ENCODE data around the gene STAB2. TPM values are rescaled to one million over a fixed set of nuclear protein-coding genes. Genes with fewer than 3 reads are reported as not detected.

The STAB2 gene
- polyA plus RNA-seq, 2 donors = 0.02 to 0.09 TPM

DNA sequence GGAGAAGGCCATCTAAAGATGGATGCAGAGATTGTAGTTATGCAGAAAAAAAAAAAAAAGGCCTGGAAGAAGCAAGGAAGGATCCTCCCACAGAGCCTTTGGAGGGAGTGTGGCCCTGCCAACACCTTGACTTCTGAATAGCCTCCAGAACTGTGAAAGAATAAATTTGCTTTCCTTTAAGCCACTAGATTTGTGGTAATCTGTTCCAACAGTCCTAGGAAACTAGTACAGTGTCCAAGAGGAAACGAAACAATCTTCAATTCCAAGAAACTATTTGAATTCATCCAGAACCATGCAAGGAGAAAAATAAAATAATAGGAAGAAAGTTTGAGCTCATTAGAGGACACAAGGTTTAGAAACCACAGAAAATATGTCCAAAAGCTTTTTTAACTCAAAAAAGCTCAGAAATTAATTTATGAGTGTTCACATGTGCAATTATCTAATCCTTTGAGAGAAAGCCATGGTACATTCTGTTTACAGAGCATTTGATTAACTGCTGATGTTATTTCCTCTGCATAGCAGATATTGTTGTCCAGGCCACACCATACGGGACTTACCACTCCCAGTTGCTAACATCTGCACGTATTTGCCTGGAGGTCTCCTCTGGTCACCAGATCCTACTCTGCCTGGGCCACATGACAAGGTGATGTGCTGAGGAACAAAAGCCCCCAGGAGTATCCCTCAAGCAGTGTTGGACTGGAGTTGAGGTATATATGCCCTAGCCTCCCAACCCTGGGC, 30.0 kb upstream of the STAB2 start:
- H3K4me1 ChIP-seq (ENCODE audit: control insufficient read depth in 2 of 2, insufficient read depth in 2 of 2, low read length in 1 of 2) = no peaks in the 10 kb centered on the region
- H3K4me3 ChIP-seq (ENCODE audit: low read depth in 1 of 2, low read length in 2 of 2) = no peak overlapping the region
- no peaks in the 10 kb centered on the region for H3K9me3 ChIP-seq (ENCODE audit: control insufficient read depth in 2 of 2, insufficient read depth in 1 of 2, low read depth in 1 of 2, low read length in 1 of 2)
- WGBS, 2 donors = 35 to 47% methylated on average over 3 of the region's 3 CpGs
- H3K36me3 ChIP-seq (ENCODE audit: control insufficient read depth in 2 of 2, insufficient read depth in 2 of 2, low read length in 1 of 2) = no peaks in the 10 kb centered on the region
- H3K27ac ChIP-seq (ENCODE audit: low read depth in 2 of 2, low read length in 1 of 2) = no peak overlapping the region
- no peaks in the 10 kb centered on the region for H3K27me3 ChIP-seq (ENCODE audit: control insufficient read depth in 1 of 2, insufficient read depth in 2 of 2, low read length in 2 of 2)

DNA sequence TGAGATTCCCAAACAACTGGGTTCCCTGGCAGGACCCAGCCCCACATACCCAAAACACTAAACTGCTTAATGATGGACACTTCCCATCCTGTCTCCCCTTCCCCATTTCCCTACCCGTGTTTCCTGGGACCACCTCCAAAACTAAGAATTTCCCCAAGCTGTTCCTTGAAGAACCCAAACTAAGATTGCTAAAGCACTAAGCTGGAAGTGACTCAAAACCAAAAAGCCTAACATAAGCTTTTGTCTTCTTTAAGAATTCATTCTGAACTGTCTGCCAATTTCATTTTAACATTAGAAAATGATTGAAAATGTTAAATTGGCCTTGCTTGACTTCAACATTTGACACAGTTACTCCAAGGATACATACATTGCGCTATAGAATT, 29.5 kb upstream of the STAB2 start:
- Histone ChIP-seq H3K9me3 (ENCODE audit: control insufficient read depth in 2 of 2, insufficient read depth in 1 of 2, low read depth in 1 of 2, low read length in 1 of 2) (no peaks in the 10 kb centered on the region), H3K27ac (ENCODE audit: low read depth in 2 of 2, low read length in 1 of 2) (no peak overlapping the region), H3K36me3 (ENCODE audit: control insufficient read depth in 2 of 2, insufficient read depth in 2 of 2, low read length in 1 of 2) (no peaks in the 10 kb centered on the region), H3K4me3 (ENCODE audit: low read depth in 1 of 2, low read length in 2 of 2) (no peak overlapping the region), H3K4me1 (ENCODE audit: control insufficient read depth in 2 of 2, insufficient read depth in 2 of 2, low read length in 1 of 2) (no peaks in the 10 kb centered on the region), H3K27me3 (ENCODE audit: control insufficient read depth in 1 of 2, insufficient read depth in 2 of 2, low read length in 2 of 2) (no peaks in the 10 kb centered on the region)
- WGBS, 2 donors = 63 to 76% methylated on average over 2 of the region's 2 CpGs

DNA sequence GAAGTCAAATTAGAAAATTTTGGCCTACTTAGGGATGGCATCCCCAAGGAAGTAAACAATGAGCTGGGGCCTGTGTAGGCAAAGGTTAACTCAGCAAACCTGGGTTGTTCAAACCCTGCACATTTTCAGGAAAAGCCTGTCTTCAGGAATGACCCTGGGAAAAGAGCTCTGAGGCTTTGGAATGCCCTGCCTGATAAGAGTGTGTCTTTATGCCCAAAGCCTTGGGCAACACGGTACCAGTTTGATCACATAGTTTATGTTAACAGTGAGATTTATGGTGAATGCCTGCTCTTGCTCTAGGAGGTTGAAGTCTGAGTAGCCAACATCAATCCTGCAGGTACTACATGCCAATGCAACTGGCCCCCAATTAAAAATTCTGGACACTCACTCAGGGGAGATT, 28.2 kb upstream of the STAB2 start:
- Histone ChIP-seq H3K27me3 (ENCODE audit: control insufficient read depth in 1 of 2, insufficient read depth in 2 of 2, low read length in 2 of 2) (no peaks in the 10 kb centered on the region), H3K4me1 (ENCODE audit: control insufficient read depth in 2 of 2, insufficient read depth in 2 of 2, low read length in 1 of 2) (no peaks in the 10 kb centered on the region), H3K27ac (ENCODE audit: low read depth in 2 of 2, low read length in 1 of 2) (no peak overlapping the region), H3K9me3 (ENCODE audit: control insufficient read depth in 2 of 2, insufficient read depth in 1 of 2, low read depth in 1 of 2, low read length in 1 of 2) (no peaks in the 10 kb centered on the region), H3K4me3 (ENCODE audit: low read depth in 1 of 2, low read length in 2 of 2) (no peak overlapping the region), H3K36me3 (ENCODE audit: control insufficient read depth in 2 of 2, insufficient read depth in 2 of 2, low read length in 1 of 2) (no peaks in the 10 kb centered on the region)
- WGBS, 2 donors = 48 to 54% methylated on average over 1 of the region's 1 CpG

DNA sequence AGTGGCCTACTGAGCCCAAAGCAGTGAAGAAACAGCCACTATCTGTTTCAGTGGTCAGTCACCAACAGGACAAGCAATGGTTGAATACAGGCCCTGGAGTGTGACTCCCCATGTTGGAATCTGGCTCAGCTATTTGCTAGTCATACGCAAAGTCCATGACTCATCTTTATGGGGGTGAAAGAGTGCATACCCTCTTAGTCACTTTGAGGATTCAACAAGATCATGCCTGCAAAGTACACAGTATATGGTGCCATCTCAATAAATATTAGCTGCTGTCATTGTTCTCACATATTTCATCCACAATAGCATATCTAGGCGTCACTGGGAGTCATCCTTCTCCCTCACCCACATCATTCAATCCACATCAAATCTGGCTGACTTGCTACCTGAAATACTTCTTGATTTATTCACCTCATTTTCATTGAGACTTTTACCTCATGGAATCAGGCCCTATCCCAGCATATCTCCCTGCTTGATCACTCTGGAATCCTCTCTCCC, 26.4 kb upstream of the STAB2 start:
- Histone ChIP-seq H3K36me3 (ENCODE audit: control insufficient read depth in 2 of 2, insufficient read depth in 2 of 2, low read length in 1 of 2) (no peaks in the 10 kb centered on the region), H3K27ac (ENCODE audit: low read depth in 2 of 2, low read length in 1 of 2) (no peak overlapping the region), H3K27me3 (ENCODE audit: control insufficient read depth in 1 of 2, insufficient read depth in 2 of 2, low read length in 2 of 2) (no peaks in the 10 kb centered on the region), H3K4me1 (ENCODE audit: control insufficient read depth in 2 of 2, insufficient read depth in 2 of 2, low read length in 1 of 2) (no peaks in the 10 kb centered on the region), H3K9me3 (ENCODE audit: control insufficient read depth in 2 of 2, insufficient read depth in 1 of 2, low read depth in 1 of 2, low read length in 1 of 2) (peaks cover 0 to 4% of the 10 kb centered on the region in 2 donors), H3K4me3 (ENCODE audit: low read depth in 1 of 2, low read length in 2 of 2) (no peak overlapping the region)
- WGBS, 2 donors = 42 to 68% methylated on average over 2 of the region's 2 CpGs

DNA sequence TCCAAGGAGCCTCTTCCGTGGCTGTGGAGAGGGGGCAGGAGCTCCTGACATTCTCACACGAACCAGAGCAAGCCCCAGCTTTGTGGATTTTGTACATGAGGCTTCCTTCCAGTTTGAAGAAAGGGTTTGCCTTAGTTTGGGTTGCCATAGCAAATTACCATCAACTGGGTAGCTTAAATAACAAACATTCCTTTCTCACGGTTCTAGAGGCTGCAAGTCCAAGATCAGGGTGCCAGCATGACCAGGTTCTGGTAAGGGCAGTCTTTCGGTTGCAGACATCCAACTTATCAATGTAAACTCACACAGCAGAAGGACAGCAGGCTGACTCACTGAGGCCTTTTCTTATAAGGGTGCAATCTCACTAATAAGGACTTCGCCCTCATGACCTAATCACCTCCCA, 25.9 kb upstream of the STAB2 start:
- WGBS, 2 donors = 55 to 56% methylated on average over 5 of the region's 5 CpGs
- no peak overlapping the region for H3K27ac ChIP-seq (ENCODE audit: low read depth in 2 of 2, low read length in 1 of 2)
- peaks cover 0 to 4% of the 10 kb centered on the region in 2 donors for H3K9me3 ChIP-seq (ENCODE audit: control insufficient read depth in 2 of 2, insufficient read depth in 1 of 2, low read depth in 1 of 2, low read length in 1 of 2)
- no peak overlapping the region for H3K4me3 ChIP-seq (ENCODE audit: low read depth in 1 of 2, low read length in 2 of 2)
- no peaks in the 10 kb centered on the region for H3K27me3 ChIP-seq (ENCODE audit: control insufficient read depth in 1 of 2, insufficient read depth in 2 of 2, low read length in 2 of 2)
- no peaks in the 10 kb centered on the region for H3K4me1 ChIP-seq (ENCODE audit: control insufficient read depth in 2 of 2, insufficient read depth in 2 of 2, low read length in 1 of 2)
- no peaks in the 10 kb centered on the region for H3K36me3 ChIP-seq (ENCODE audit: control insufficient read depth in 2 of 2, insufficient read depth in 2 of 2, low read length in 1 of 2)

DNA sequence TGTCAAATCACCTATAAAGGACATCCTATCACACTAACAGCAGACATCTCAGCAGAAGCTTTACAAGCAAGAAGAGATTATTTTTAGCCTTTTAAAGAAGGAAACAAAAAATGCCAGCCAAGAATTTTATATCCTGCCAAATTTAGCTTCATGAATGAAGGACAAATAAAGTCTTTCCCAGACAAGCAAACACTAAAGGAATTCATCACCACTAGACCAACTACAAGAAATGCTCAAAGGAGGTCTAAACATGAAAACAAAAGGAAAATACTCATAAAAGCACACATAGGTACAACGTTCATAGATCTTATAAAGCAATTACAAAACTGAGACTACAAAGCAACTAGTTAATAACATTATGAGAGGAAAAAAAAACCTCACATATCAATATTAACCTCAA, 20.7 kb upstream of the STAB2 start:
- Histone ChIP-seq H3K27ac (ENCODE audit: low read depth in 2 of 2, low read length in 1 of 2) (no peak overlapping the region), H3K4me3 (ENCODE audit: low read depth in 1 of 2, low read length in 2 of 2) (no peak overlapping the region), H3K27me3 (ENCODE audit: control insufficient read depth in 1 of 2, insufficient read depth in 2 of 2, low read length in 2 of 2) (no peaks in the 10 kb centered on the region), H3K4me1 (ENCODE audit: control insufficient read depth in 2 of 2, insufficient read depth in 2 of 2, low read length in 1 of 2) (no peaks in the 10 kb centered on the region), H3K36me3 (ENCODE audit: control insufficient read depth in 2 of 2, insufficient read depth in 2 of 2, low read length in 1 of 2) (no peaks in the 10 kb centered on the region), H3K9me3 (ENCODE audit: control insufficient read depth in 2 of 2, insufficient read depth in 1 of 2, low read depth in 1 of 2, low read length in 1 of 2) (peaks cover 0 to 4% of the 10 kb centered on the region in 2 donors)
- 70 to 76% methylated on average over 1 of the region's 1 CpG for WGBS, 2 donors

DNA sequence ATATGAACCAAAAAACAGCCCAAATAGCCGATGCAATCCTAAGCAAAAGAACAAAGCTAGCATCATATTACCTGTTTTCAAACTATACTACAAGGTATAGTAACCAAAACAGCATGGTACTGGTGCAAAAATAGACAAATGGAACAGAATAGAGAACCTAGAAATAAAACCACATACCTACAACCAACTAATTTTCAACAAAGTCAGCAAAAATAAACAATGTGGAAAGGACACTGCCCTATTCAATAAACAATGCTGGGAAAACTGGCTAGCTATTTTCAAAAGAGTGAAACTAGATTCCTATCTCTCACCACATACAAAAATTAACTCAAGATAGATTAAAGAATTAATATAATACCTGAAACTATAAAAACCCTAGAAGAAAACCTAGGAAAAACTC, 17.8 kb upstream of the STAB2 start:
- Histone ChIP-seq H3K27ac (ENCODE audit: low read depth in 2 of 2, low read length in 1 of 2) (no peak overlapping the region), H3K4me1 (ENCODE audit: control insufficient read depth in 2 of 2, insufficient read depth in 2 of 2, low read length in 1 of 2) (no peaks in the 10 kb centered on the region), H3K36me3 (ENCODE audit: control insufficient read depth in 2 of 2, insufficient read depth in 2 of 2, low read length in 1 of 2) (no peaks in the 10 kb centered on the region), H3K27me3 (ENCODE audit: control insufficient read depth in 1 of 2, insufficient read depth in 2 of 2, low read length in 2 of 2) (no peaks in the 10 kb centered on the region), H3K4me3 (ENCODE audit: low read depth in 1 of 2, low read length in 2 of 2) (no peak overlapping the region), H3K9me3 (ENCODE audit: control insufficient read depth in 2 of 2, insufficient read depth in 1 of 2, low read depth in 1 of 2, low read length in 1 of 2) (peaks cover 0 to 4% of the 10 kb centered on the region in 2 donors)
- WGBS, 2 donors = 82 to 83% methylated on average over 1 of the region's 1 CpG

DNA sequence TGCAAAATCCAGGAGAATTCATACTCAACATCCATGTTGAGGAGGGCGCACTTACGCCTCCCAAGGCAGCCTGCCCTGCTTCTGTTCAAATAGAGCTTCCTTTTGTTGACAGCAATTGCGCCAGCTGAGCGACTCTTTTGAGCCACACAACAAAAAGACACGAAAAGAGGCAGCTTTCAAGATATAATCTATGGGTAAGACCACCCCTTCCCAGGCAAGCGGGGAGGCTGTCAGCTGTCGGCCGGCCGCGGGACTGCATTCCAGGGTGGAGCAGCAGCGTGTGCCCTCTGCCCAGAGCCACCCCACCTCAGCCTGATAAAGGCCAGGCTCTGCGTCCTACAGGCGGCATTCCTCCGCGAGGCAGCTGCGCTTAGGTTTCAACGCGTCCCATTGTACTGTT, 15.8 kb upstream of the STAB2 start:
- no peaks in the 10 kb centered on the region for H3K27me3 ChIP-seq (ENCODE audit: control insufficient read depth in 1 of 2, insufficient read depth in 2 of 2, low read length in 2 of 2)
- no peak overlapping the region for H3K4me3 ChIP-seq (ENCODE audit: low read depth in 1 of 2, low read length in 2 of 2)
- H3K9me3 ChIP-seq (ENCODE audit: control insufficient read depth in 2 of 2, insufficient read depth in 1 of 2, low read depth in 1 of 2, low read length in 1 of 2) = no peaks in the 10 kb centered on the region
- no peaks in the 10 kb centered on the region for H3K4me1 ChIP-seq (ENCODE audit: control insufficient read depth in 2 of 2, insufficient read depth in 2 of 2, low read length in 1 of 2)
- no peaks in the 10 kb centered on the region for H3K36me3 ChIP-seq (ENCODE audit: control insufficient read depth in 2 of 2, insufficient read depth in 2 of 2, low read length in 1 of 2)
- H3K27ac ChIP-seq (ENCODE audit: low read depth in 2 of 2, low read length in 1 of 2) = no peak overlapping the region
- 11 to 12% methylated on average over 18 of the region's 18 CpGs for WGBS, 2 donors

DNA sequence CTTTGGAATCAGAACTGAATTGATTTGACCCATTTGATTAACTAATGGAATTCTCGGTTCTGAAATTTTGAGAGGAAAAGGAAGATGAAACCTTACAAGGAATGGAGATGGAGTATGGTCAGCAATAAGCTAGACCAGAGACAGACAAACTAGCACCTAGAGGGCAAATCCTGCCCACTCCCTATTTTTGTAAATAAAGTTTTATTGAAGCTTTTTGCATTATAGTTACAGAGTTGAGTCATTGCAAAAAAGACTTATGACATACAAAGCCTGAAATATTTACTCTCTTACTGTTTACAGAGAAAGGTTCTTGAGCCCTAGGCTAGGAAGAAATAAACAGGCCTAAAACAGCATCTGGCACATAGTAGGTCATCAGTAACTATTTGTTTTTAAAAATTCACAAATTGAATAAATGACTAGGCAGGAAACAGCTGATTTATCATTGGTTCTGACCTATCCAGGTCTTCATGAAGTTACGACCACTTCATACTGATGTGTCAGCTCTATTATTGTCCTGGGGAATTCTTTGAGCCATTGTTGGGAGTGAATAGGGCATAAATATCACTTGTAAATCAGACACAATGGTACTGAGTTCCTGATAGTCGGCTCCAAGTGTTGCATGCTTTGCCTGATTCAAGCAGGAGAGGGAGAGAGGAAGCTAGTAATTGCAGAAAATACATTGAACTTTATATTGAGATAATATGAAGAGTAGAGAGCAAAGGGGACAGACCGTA, 14.6 kb upstream of the STAB2 start:
- Histone ChIP-seq H3K4me3 (ENCODE audit: low read depth in 1 of 2, low read length in 2 of 2) (no peak overlapping the region), H3K36me3 (ENCODE audit: control insufficient read depth in 2 of 2, insufficient read depth in 2 of 2, low read length in 1 of 2) (no peaks in the 10 kb centered on the region), H3K4me1 (ENCODE audit: control insufficient read depth in 2 of 2, insufficient read depth in 2 of 2, low read length in 1 of 2) (no peaks in the 10 kb centered on the region), H3K27ac (ENCODE audit: low read depth in 2 of 2, low read length in 1 of 2) (no peak overlapping the region), H3K9me3 (ENCODE audit: control insufficient read depth in 2 of 2, insufficient read depth in 1 of 2, low read depth in 1 of 2, low read length in 1 of 2) (no peaks in the 10 kb centered on the region), H3K27me3 (ENCODE audit: control insufficient read depth in 1 of 2, insufficient read depth in 2 of 2, low read length in 2 of 2) (no peaks in the 10 kb centered on the region)
- 79 to 82% methylated on average over 4 of the region's 4 CpGs for WGBS, 2 donors

DNA sequence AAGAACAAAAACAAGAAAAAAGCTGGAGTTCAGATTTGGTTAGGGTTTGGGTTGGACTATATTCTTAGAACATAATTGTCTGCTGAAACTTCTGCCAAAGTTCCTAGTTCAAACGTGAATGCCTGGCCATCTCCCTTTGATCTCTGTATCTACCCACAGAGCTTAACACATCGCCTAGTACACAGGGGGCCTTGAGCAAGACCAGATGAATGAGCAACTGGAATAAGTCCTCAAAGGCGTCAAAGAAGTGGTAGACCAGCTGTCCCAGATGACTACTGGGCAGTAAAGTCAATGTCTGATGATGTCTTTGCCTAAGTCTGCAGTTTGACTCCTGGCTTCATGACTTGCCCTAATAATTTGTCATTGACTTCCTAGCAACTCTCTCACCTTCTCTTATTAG, 13.9 kb upstream of the STAB2 start:
- Histone ChIP-seq H3K27ac (ENCODE audit: low read depth in 2 of 2, low read length in 1 of 2) (no peak overlapping the region), H3K4me1 (ENCODE audit: control insufficient read depth in 2 of 2, insufficient read depth in 2 of 2, low read length in 1 of 2) (no peaks in the 10 kb centered on the region), H3K36me3 (ENCODE audit: control insufficient read depth in 2 of 2, insufficient read depth in 2 of 2, low read length in 1 of 2) (no peaks in the 10 kb centered on the region), H3K9me3 (ENCODE audit: control insufficient read depth in 2 of 2, insufficient read depth in 1 of 2, low read depth in 1 of 2, low read length in 1 of 2) (no peaks in the 10 kb centered on the region), H3K4me3 (ENCODE audit: low read depth in 1 of 2, low read length in 2 of 2) (no peak overlapping the region), H3K27me3 (ENCODE audit: control insufficient read depth in 1 of 2, insufficient read depth in 2 of 2, low read length in 2 of 2) (no peaks in the 10 kb centered on the region)
- 56% methylated on average over 3 of the region's 3 CpGs for WGBS, 2 donors

Measured in esophagus (tissue), 2 donors.